ENCODE data around the gene TIMM21.

TIMM21 gene

GRCh38 chr18:74147491-74147778 is 888 bp upstream of the TIMM21 start:
- no peak for DNase-seq (ENCODE audit: low spot score)

DNA sequence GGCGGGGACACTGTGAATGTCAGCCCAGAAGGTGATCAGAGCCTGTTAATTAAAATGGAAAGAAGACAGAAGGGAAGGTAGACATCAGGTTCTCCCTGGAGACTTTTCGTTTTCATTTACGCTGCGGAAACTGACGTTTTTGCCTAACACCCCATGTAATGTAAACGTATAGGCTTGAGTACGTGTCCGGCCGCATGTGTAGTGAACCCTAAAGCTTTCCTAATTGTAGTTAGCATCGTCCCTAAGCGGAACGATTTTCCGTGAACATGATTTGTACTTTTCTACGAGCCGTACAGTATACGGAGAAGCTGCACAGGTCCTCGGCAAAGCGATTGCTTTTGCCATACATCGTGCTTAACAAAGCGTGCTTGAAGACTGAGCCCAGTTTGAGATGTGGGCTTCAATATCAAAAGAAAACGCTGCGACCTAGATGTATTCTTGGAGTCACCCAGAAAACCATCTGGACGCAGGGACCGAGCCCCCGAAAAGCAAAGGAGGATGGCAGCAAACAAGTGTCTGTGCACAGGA is 284 bp downstream of the TIMM21 start:
- no peak for DNase-seq (ENCODE audit: low spot score)

GRCh38 chr18:74149878-74150277 is 1.6 kb downstream of the TIMM21 start:
- no peak for DNase-seq (ENCODE audit: low spot score)

GRCh38 chr18:74152270-74152669 is 3.9 kb downstream of the TIMM21 start:
- DNase-seq (ENCODE audit: low spot score): no peak

- DNase-seq (ENCODE audit: low spot score): no peak
Observed at GRCh38 chr18:74152857-74153256, 4.5 kb downstream of the TIMM21 start.

GRCh38 chr18:74153377-74153776 is 5.1 kb downstream of the TIMM21 start:
- no peak for DNase-seq (ENCODE audit: low spot score)

DNA sequence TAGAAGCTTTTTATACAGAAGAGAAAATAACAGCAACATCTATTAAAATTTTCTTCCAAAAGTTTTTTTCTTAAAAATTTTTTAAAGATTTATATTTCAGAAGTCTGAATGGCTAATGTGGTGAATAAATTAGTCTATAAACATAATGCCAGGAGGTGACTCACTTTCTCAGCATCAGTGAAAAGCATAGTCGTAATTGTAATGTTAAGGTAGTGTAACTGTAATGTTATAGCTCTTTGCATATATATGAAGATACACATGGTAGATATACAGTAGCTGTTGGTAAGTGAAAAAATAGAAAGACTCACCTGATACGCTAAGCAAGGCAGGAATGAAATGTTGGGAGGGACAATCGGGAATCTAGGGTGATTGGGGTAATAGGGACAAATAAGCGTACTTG is 5.5 kb downstream of the TIMM21 start:
- DNase-seq (ENCODE audit: low spot score): no peak

GRCh38 chr18:74154716-74155115 is 6.4 kb downstream of the TIMM21 start:
- no peak for DNase-seq (ENCODE audit: low spot score)

DNA sequence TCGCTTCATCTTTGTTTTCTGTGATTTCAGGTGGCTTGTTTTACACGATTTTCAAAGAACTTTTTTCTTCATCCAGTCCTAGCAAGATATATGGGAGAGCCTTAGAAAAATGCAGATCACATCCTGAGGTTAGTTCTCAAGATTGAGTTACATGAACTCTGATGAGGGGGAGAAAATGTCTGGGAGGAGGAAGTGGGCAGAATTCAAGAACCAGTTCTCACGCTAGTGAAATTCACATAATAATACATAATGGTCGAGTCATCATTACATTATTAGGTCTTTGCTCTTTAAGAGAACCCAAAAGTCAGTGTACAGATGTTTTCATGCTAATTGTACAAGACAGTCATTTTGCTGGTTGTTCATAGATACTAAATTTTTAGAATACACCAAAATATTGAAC is 7.0 kb downstream of the TIMM21 start:
- DNase-seq (ENCODE audit: low spot score): no peak

- no peak for DNase-seq (ENCODE audit: low spot score)
Observed at GRCh38 chr18:74163019-74163660, 14.8 kb downstream of the TIMM21 start.

GRCh38 chr18:74166386-74166785 is 18.1 kb downstream of the TIMM21 start:
- no peak for DNase-seq (ENCODE audit: low spot score)

- DNase-seq (ENCODE audit: low spot score): no peak
Observed at GRCh38 chr18:74171910-74172606, 23.7 kb downstream of the TIMM21 start.

- DNase-seq (ENCODE audit: low spot score): no peak
Observed at GRCh38 chr18:74172697-74173433, 24.5 kb downstream of the TIMM21 start.

DNA sequence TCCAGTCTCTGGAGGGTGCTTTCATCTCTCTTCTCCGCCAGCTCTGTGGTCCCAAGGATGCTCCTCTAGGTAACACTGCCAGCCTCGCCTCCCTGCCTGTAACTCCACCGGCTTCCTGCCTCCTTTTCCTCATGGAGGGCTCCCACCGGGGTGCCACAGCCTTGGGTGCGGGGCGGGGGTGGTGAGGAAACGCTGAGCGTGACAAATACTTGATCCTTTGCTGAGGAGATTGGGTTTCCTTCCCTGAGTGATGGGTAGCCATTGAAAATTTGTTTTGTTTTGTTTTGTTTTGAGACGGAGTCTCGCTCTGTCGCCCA is 25.1 kb downstream of the TIMM21 start:
- no peak for DNase-seq (ENCODE audit: low spot score)

- DNase-seq (ENCODE audit: low spot score): no peak
Observed at GRCh38 chr18:74175658-74176057, 27.3 kb downstream of the TIMM21 start.

- DNase-seq (ENCODE audit: low spot score): no peak
Observed at GRCh38 chr18:74178884-74179283, 30.6 kb downstream of the TIMM21 start.

- DNase-seq (ENCODE audit: low spot score): no peak
Observed at GRCh38 chr18:74179623-74180199, 31.4 kb downstream of the TIMM21 start.

GRCh38 chr18:74182335-74182734 is 34.0 kb downstream of the TIMM21 start:
- DNase-seq (ENCODE audit: low spot score): no peak

- DNase-seq (ENCODE audit: low spot score): no peak
Observed at GRCh38 chr18:74183130-74183529, 34.8 kb downstream of the TIMM21 start.

DNA sequence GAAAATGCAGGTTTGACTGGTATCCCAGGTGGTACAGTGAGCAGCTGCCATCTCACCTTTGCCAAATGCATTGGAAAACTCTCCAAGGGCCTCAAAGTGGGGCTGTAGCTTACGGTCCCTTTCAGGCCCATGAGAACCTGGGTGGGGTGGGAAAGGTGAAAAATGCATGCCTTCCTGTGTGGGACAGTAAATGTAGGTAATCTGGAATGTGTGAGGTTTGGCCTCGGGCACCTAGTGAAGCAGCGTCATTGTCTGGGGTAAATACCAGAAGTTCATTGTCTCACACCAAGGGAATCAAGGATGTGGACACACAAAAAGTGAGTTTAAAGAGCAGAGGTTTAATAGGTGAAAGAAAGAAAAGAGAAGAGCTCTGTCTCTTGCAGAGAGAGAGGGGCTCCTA is 36.6 kb downstream of the TIMM21 start:
- DNase-seq (ENCODE audit: low spot score): no peak

DNA sequence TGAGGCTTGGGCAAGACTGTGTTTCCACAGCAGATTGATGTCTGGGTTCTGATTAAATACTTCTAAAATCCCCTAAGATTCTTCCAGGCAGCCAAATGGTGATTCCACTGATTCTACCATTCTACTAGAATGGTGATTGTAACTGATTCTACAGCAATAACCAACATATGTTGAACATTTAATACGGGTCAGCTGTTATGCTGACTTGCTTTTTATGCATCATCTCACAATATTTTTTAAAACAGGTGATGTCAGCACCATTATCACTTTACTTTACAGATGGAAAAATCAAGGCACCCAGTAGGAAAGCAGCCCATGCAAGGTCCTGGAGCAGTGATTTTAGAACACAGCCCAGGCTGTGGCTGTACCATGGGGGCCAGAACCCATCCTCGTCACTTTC is 37.5 kb downstream of the TIMM21 start:
- DNase-seq (ENCODE audit: low spot score): no peak

DNA sequence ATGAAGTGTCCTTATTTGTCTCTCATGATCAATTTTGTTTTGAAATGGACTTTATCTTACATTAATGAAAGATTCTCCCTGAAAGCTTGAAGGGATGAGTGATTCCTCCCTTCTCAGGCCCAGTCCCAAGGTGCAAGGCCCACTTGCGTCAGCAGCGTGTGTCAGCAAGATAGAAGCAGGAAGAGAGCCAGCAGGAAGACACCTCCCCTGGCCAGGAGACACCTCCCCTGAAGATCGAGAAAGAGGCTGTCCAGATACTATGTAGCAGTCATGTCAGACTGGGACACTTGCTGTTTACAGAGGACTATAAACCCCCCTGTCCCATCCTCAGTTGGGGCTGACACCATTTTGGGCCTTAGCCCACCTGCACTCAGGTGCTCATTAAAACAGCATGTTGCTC is 38.3 kb downstream of the TIMM21 start:
- DNase-seq (ENCODE audit: low spot score): no peak

GRCh38 chr18:74190086-74190485 is 41.8 kb downstream of the TIMM21 start:
- no peak for DNase-seq (ENCODE audit: low spot score)
